ENCODE data around the gene FASN.

DNA sequence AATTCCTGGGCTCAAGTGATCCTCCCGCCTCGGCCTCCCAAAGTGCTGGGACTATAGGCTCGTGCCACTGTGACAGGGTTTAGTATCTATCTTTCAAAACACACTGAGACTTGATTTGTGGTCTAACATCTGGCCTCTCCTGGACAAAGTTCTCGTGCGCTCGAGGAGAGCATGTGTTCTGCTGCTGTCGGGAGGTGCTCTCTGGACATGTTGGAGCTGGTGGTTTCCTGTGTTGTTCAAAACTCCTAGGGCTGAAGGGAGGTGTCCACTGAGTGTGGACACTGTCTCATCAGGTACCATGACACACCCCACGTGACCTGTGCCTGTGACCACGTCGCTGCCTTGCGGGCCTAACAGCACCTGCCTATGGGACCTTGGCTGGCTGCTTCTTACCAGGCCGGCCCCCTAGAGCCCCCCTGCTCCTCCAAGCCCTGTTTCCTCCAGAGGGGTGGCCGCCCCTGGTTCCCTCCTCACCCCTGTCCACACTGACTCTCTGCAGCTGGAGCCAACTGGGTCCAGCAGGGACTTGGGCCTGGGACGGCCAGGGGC lies 52.0 kb downstream of the FASN start:
- TF ChIP-seq, protein P1, sequence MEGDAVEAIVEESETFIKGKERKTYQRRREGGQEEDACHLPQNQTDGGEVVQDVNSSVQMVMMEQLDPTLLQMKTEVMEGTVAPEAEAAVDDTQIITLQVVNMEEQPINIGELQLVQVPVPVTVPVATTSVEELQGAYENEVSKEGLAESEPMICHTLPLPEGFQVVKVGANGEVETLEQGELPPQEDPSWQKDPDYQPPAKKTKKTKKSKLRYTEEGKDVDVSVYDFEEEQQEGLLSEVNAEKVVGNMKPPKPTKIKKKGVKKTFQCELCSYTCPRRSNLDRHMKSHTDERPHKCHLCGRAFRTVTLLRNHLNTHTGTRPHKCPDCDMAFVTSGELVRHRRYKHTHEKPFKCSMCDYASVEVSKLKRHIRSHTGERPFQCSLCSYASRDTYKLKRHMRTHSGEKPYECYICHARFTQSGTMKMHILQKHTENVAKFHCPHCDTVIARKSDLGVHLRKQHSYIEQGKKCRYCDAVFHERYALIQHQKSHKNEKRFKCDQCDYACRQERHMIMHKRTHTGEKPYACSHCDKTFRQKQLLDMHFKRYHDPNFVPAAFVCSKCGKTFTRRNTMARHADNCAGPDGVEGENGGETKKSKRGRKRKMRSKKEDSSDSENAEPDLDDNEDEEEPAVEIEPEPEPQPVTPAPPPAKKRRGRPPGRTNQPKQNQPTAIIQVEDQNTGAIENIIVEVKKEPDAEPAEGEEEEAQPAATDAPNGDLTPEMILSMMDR (IDR thresholded peaks at IDR 0.05) = no peak
- no peak for TF ChIP-seq EZH2 (IDR thresholded peaks at IDR 0.05; ENCODE audit: borderline replicate concordance, insufficient read depth, low read depth, low read length, poor library complexity, severe bottlenecking)

All from B cell (primary cell).